ENCODE measurements around the gene PLA2G7.
"Not testable (repeated sequence)": the region's sequence is repeated elsewhere in the genome, so short reads cannot be mapped to it uniquely, and the experiment has no call there.

PLA2G7 gene

GRCh38 chr6:46758960-46759753 lies 24.0 kb upstream of the PLA2G7 start:
- H3K9me3 Mint-ChIP-seq: no peaks in the 10 kb centered on the region
- no peaks in the 10 kb centered on the region for H3K4me1 Mint-ChIP-seq (ENCODE audit: low read depth)
- no peak overlapping the region for H3K4me3 Mint-ChIP-seq
- no peaks in the 10 kb centered on the region for H3K36me3 Mint-ChIP-seq (ENCODE audit: low read depth)
- H3K27me3 Mint-ChIP-seq (ENCODE audit: low read depth): no peaks in the 10 kb centered on the region
- H3K27ac Mint-ChIP-seq: no peak overlapping the region

- no peak overlapping the region for H3K4me3 Mint-ChIP-seq
- no peaks in the 10 kb centered on the region for H3K4me1 Mint-ChIP-seq (ENCODE audit: low read depth)
Measured at GRCh38 chr6:46757214-46757596, 22.0 kb upstream of the PLA2G7 start.

GRCh38 chr6:46756469-46757213 lies 21.5 kb upstream of the PLA2G7 start:
- Mint-ChIP-seq H3K36me3 (ENCODE audit: low read depth) (no peaks in the 10 kb centered on the region), H3K27me3 (ENCODE audit: low read depth) (no peaks in the 10 kb centered on the region), H3K27ac (no peak overlapping the region), H3K4me3 (no peak overlapping the region), H3K9me3 (no peaks in the 10 kb centered on the region), H3K4me1 (ENCODE audit: low read depth) (no peaks in the 10 kb centered on the region)

More at GRCh38 chr6:46757214-46757596, 22.0 kb upstream of the PLA2G7 start:
- no peaks in the 10 kb centered on the region for H3K36me3 Mint-ChIP-seq (ENCODE audit: low read depth)
- H3K9me3 Mint-ChIP-seq: no peaks in the 10 kb centered on the region
- H3K27ac Mint-ChIP-seq: no peak overlapping the region
- H3K27me3 Mint-ChIP-seq (ENCODE audit: low read depth): no peaks in the 10 kb centered on the region

DNA sequence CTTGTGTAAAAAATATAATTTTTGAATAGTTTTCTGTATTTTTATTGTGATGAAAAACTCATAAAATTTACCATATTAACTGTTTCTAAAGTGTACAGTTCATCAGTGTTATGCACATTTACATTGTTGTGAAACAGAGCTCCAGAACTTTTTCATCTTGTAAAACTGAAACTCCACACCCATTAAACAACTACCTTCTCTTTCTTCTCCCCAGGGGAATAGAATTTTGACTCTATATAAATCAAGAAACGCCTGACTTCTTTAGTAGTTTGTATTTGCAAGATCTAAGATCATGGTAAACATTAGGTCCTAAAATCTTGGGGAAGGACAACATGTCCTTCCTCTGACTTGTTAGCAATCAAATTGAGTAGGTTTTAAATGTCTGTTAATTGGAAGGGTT lies 20.7 kb upstream of the PLA2G7 start:
- Mint-ChIP-seq H3K4me3 (no peak overlapping the region), H3K9me3 (no peaks in the 10 kb centered on the region), H3K27ac (no peak overlapping the region), H3K4me1 (ENCODE audit: low read depth) (no peaks in the 10 kb centered on the region), H3K27me3 (ENCODE audit: low read depth) (no peaks in the 10 kb centered on the region), H3K36me3 (ENCODE audit: low read depth) (no peaks in the 10 kb centered on the region)

- no peak overlapping the region for H3K27ac Mint-ChIP-seq
- H3K9me3 Mint-ChIP-seq: no peaks in the 10 kb centered on the region
- H3K4me3 Mint-ChIP-seq: no peak overlapping the region
- H3K4me1 Mint-ChIP-seq (ENCODE audit: low read depth): no peaks in the 10 kb centered on the region
- H3K27me3 Mint-ChIP-seq (ENCODE audit: low read depth): no peaks in the 10 kb centered on the region
- no peaks in the 10 kb centered on the region for H3K36me3 Mint-ChIP-seq (ENCODE audit: low read depth)
Measured at GRCh38 chr6:46751658-46752057, 16.5 kb upstream of the PLA2G7 start.

- no peak overlapping the region for H3K27ac Mint-ChIP-seq
- H3K27me3 Mint-ChIP-seq (ENCODE audit: low read depth): peaks cover 6% of the 10 kb centered on the region
- H3K4me3 Mint-ChIP-seq: no peak overlapping the region
- H3K4me1 Mint-ChIP-seq (ENCODE audit: low read depth): no peaks in the 10 kb centered on the region
- no peaks in the 10 kb centered on the region for H3K36me3 Mint-ChIP-seq (ENCODE audit: low read depth)
- no peaks in the 10 kb centered on the region for H3K9me3 Mint-ChIP-seq
Measured at GRCh38 chr6:46749731-46750130, 14.6 kb upstream of the PLA2G7 start.

DNA sequence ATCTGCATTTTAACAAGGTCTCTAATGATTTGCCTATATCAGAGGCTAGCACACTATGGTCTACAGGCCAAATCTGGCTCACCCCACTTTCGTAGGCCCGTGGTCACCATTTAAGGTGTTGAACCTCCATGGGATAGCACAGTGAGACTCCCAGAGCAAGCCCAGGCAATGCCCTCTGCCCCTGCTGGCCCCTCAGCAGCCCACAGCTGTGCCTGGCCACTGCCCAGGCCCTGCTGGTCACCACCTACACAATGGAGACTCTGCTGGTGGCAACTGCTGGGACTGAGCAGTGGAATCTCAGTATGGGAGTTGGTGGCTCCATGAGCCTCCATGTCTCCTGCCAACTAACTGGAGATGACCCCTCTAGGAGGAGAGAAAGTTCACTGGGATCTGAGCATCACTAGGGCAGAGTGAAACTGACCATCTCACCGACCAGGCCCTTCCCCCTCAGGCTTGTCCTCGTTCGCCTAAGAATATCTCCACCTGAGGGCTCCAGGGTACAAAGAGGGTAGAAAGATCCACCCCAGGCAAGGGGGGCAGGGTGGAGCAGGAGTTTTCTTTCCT lies 13.8 kb upstream of the PLA2G7 start:
- Mint-ChIP-seq H3K4me3 (no peak overlapping the region), H3K36me3 (ENCODE audit: low read depth) (no peaks in the 10 kb centered on the region), H3K27ac (no peak overlapping the region), H3K27me3 (ENCODE audit: low read depth) (peaks cover 6% of the 10 kb centered on the region), H3K4me1 (ENCODE audit: low read depth) (no peaks in the 10 kb centered on the region), H3K9me3 (no peaks in the 10 kb centered on the region)

GRCh38 chr6:46746696-46747095 lies 11.5 kb upstream of the PLA2G7 start, which contains the start of gene ANKRD66:
Gene ANKRD66 (plus strand): TSS chr6:46746933. CDS start chr6:46751949, 5,016 bp downstream.
- H3K4me1 Mint-ChIP-seq (ENCODE audit: low read depth): no peaks in the 10 kb centered on the region
- H3K4me3 Mint-ChIP-seq: no peak within 1 kb of the TSS
- no peaks in the 10 kb centered on the region for H3K9me3 Mint-ChIP-seq
- H3K27me3 Mint-ChIP-seq (ENCODE audit: low read depth): peaks cover 6% of the 10 kb centered on the region
- no peak within 1 kb of the TSS for H3K27ac Mint-ChIP-seq
- H3K36me3 Mint-ChIP-seq (ENCODE audit: low read depth): no peaks in the 10 kb centered on the region

DNA sequence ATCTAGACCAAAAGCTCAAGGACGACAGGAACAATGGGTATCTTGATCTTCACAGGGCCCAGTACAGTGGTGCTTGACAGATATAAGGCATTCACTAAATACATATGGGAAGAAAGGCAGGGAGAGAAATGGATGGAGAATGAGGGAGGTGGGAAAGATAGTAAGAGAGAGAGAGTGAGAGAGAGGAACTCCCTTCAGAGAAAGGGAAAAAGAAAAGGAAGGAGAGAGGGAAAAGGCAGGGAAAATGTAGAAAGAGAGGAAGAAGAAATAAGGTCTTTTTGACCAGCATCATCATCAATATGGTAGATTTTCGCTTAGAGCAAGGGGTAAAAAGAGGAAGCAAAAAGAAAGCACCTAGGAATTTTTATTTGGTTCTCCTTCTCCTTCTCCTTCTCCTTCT lies 10.8 kb upstream of the PLA2G7 start:
- H3K27me3 Mint-ChIP-seq (ENCODE audit: low read depth): peaks cover 6% of the 10 kb centered on the region
- H3K9me3 Mint-ChIP-seq: no peaks in the 10 kb centered on the region
- no peaks in the 10 kb centered on the region for H3K36me3 Mint-ChIP-seq (ENCODE audit: low read depth)
- H3K4me3 Mint-ChIP-seq: no peak overlapping the region
- H3K4me1 Mint-ChIP-seq (ENCODE audit: low read depth): no peaks in the 10 kb centered on the region
- H3K27ac Mint-ChIP-seq: no peak overlapping the region

- H3K27me3 Mint-ChIP-seq (ENCODE audit: low read depth); H3K4me1 Mint-ChIP-seq (ENCODE audit: low read depth); H3K9me3 Mint-ChIP-seq; H3K36me3 Mint-ChIP-seq (ENCODE audit: low read depth); H3K27ac Mint-ChIP-seq; H3K4me3 Mint-ChIP-seq: not testable (repeated sequence)
Measured at GRCh38 chr6:46744159-46744725, 9.1 kb upstream of the PLA2G7 start.

DNA sequence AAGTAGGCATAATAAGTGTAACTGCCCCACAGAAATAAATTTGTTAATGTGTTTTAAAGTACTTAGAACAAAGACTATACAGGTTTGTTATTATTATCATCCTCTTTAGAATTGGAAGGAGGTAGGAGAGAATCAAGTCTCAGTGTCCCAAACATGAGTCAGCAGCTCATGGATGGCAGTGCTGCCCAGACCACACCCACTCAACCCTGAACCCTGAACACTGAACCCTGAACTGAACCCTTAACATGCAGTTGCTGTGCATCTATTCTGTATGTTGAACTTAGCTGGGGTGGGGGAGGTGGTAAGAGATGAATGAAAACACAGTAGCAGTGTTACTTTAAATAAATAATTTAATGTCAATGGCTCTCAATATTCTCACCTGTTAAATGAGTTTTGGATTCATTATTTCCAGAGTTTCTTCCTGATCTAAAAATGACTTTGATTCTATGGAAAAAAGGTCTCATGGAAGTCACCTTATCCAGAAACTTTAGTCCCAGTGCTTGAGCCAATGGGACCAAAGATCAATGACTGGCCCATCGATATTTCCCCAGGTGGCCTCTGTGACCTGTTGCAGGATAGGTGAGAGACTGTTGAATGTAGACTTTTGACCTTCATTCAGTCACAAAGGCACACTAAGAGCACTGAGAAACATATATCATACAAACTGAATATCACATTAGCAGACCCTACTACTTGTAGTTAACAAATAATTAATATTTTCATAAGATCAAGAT lies 8.4 kb upstream of the PLA2G7 start:
- Mint-ChIP-seq H3K27me3 (ENCODE audit: low read depth) (peaks cover 6% of the 10 kb centered on the region), H3K9me3 (no peaks in the 10 kb centered on the region), H3K4me3 (no peak overlapping the region), H3K36me3 (ENCODE audit: low read depth) (no peaks in the 10 kb centered on the region), H3K4me1 (ENCODE audit: low read depth) (no peaks in the 10 kb centered on the region), H3K27ac (no peak overlapping the region)

- Mint-ChIP-seq H3K27me3 (ENCODE audit: low read depth) (peaks cover 10% of the 10 kb centered on the region), H3K4me1 (ENCODE audit: low read depth) (no peaks in the 10 kb centered on the region), H3K27ac (no peak overlapping the region), H3K4me3 (no peak overlapping the region), H3K36me3 (ENCODE audit: low read depth) (no peaks in the 10 kb centered on the region), H3K9me3 (no peaks in the 10 kb centered on the region)
Measured at GRCh38 chr6:46741910-46742309, 6.7 kb upstream of the PLA2G7 start.

- Mint-ChIP-seq H3K9me3 (no peaks in the 10 kb centered on the region), H3K27ac (no peak overlapping the region), H3K4me3 (no peak overlapping the region), H3K36me3 (ENCODE audit: low read depth) (no peaks in the 10 kb centered on the region), H3K27me3 (ENCODE audit: low read depth) (peaks cover 13% of the 10 kb centered on the region), H3K4me1 (ENCODE audit: low read depth) (no peaks in the 10 kb centered on the region)
Measured at GRCh38 chr6:46741482-46741881, 6.3 kb upstream of the PLA2G7 start.

DNA sequence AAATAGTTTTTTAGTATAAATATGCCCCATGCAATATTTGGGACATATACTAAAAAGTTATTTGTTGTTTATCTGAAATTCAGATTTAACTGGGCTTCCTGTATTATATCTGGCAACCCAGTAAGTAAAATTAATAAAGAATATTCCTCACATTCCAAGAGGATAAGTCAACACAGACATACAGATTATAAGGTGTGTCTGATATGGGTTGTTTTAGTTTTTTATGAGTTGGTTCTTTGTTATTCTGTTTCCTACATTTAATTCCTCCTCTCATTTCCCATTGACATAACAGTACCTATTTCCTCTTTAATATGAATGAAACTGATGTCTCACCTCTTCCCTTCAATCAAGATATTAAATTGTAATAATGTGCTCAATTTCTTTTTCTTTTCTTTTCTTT lies 1.7 kb upstream of the PLA2G7 start:
- Mint-ChIP-seq H3K4me3 (no peak overlapping the region), H3K27me3 (ENCODE audit: low read depth) (peaks cover 45% of the 10 kb centered on the region), H3K9me3 (no peaks in the 10 kb centered on the region), H3K27ac (no peak overlapping the region), H3K4me1 (ENCODE audit: low read depth) (no peaks in the 10 kb centered on the region), H3K36me3 (ENCODE audit: low read depth) (no peaks in the 10 kb centered on the region)

Data from T-helper 1 cell treated with Interleukin-12 subunit alpha and Interleukin-12 subunit beta and Interleukin-4 antibody, amounts not matched to agents 30 μg/mL and 1 μg/mL, for 36 hours (primary cell).